MM.1S (cell line): ENCODE measurements around the gene LRIT2.

Experiments
- CTCF ChIP-seq: fragments of 300-600 bp; sonication (generic); IDR thresholded peaks from 2 replicates; pipeline ENCODE4 v1.5.1; 2016; ENCODE audit warnings: antibody characterized with exemption, low read length, mixed read lengths
- EZH2 ChIP-seq: fragments of 300-600 bp; sonication (generic); optimal IDR thresholded peaks from 2 replicates; pipeline ENCODE3; 2017; ENCODE audit warnings: low read depth, mild to moderate bottlenecking, antibody characterized with exemption, low read length, mixed read lengths

- no peak for TF ChIP-seq CTCF
- TF ChIP-seq EZH2 = no peak
Observed at GRCh38 chr10:84263716-84264115, 38.4 kb upstream of the LRIT2 start.
